ENCODE results near the gene LSM14A. TPM values are rescaled to one million over a fixed set of nuclear protein-coding genes. Genes with fewer than 3 reads are reported as not detected.

LSM14A gene
- total and polyA plus RNA-seq, 4 donors = 12.6 to 133 (median 48.0) TPM

- H3K9me3 ChIP-seq (ENCODE audit: control insufficient read depth in 4 of 4, low read length in 3 of 4) = no peaks in the 10 kb centered on the region
- peaks cover 11 to 71% (median 51%) of the 10 kb centered on the region in 4 donors for H3K36me3 ChIP-seq (ENCODE audit: control insufficient read depth in 4 of 4, insufficient read depth in 3 of 4, low read depth in 1 of 4, low read length in 3 of 4)
- peaks cover 0 to 2% (median 0%) of the 10 kb centered on the region in 4 donors for H3K4me1 ChIP-seq (ENCODE audit: control insufficient read depth in 4 of 4, insufficient read depth in 4 of 4, low read length in 3 of 4)
- H3K27ac ChIP-seq (ENCODE audit: low read depth in 1 of 2, low read length in 2 of 2) = no peak overlapping the region
- no peak overlapping the region for H3K4me3 ChIP-seq (ENCODE audit: low read depth in 1 of 3, low read length in 3 of 3)
- 85% methylated on average over 1 of the region's 1 CpG for WGBS
- TF ChIP-seq SP1 (IDR thresholded peaks at IDR 0.05) = no peak
- TF ChIP-seq HNF4G (IDR thresholded peaks at IDR 0.05) = no peak
- TF ChIP-seq REST (IDR thresholded peaks at IDR 0.05) = no peak
- no peak for TF ChIP-seq TAF1 (conservative IDR thresholded peaks at IDR 0.05)
- TF ChIP-seq RXRA (IDR thresholded peaks at IDR 0.05) = no peak
- no peak overlapping the region for H3K9ac ChIP-seq (ENCODE audit: low read depth in 1 of 2, low read length in 2 of 2)
- DNase-seq (ENCODE audit: low spot score) = no peak
- H3K27me3 ChIP-seq (ENCODE audit: control insufficient read depth in 4 of 4, insufficient read depth in 4 of 4, low read length in 3 of 4) = no peaks in the 10 kb centered on the region
Observed at GRCh38 chr19:34222386-34222785, 50.1 kb downstream of the LSM14A start.

DNA sequence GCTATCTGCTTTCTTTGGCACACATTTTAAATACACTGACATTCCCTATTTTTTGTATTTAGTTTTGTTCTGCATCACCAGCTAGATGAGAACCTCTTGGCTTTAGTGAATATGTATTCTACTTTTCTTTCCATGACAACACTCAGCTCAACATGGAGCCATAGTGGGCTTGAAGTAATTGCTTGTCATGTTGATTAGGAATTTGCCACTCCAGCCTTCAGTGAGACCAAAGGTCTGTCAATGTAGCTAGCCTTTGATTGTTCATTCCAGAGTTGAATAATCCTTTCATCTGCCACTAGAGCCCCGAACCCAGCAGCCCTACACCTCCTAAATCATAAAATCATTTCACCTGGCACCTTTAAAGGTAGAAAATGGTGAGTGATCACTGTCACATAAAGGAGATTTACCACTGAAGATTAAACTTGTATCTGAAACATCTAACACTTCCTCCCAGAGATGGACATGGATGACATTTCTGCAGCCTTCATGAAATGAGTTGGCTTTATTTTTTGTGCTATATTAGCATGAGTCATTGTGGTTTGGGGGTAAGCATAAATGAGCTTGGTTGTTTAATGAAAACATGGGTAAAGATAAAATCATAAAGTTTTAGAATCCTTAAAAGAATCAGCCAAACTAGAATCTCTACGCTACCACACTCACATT is 52.8 kb downstream of the LSM14A start:
- Histone ChIP-seq H3K27me3 (ENCODE audit: control insufficient read depth in 4 of 4, insufficient read depth in 4 of 4, low read length in 3 of 4) (no peaks in the 10 kb centered on the region), H3K27ac (ENCODE audit: low read depth in 1 of 2, low read length in 2 of 2) (no peak overlapping the region), H3K4me1 (ENCODE audit: control insufficient read depth in 4 of 4, insufficient read depth in 4 of 4, low read length in 3 of 4) (peaks cover 0 to 2% (median 0%) of the 10 kb centered on the region in 4 donors), H3K9ac (ENCODE audit: low read depth in 1 of 2, low read length in 2 of 2) (no peak overlapping the region), H3K4me3 (ENCODE audit: low read depth in 1 of 3, low read length in 3 of 3) (no peak overlapping the region), H3K36me3 (ENCODE audit: control insufficient read depth in 4 of 4, insufficient read depth in 3 of 4, low read depth in 1 of 4, low read length in 3 of 4) (peaks cover 14 to 78% (median 67%) of the 10 kb centered on the region in 4 donors), H3K9me3 (ENCODE audit: control insufficient read depth in 4 of 4, low read length in 3 of 4) (no peaks in the 10 kb centered on the region)
- DNase-seq (ENCODE audit: low spot score) = no peak
- TF ChIP-seq TAF1 (conservative IDR thresholded peaks at IDR 0.05) (no peak), EGR1 (IDR thresholded peaks at IDR 0.05; ENCODE audit: low read depth in 2 of 2) (no peak), RXRA (IDR thresholded peaks at IDR 0.05) (no peak), HNF4G (IDR thresholded peaks at IDR 0.05) (no peak), YY1 (IDR thresholded peaks at IDR 0.05) (no peak), REST (IDR thresholded peaks at IDR 0.05) (no peak), JUND (IDR thresholded peaks at IDR 0.05) (no peak), GABPA (IDR thresholded peaks at IDR 0.05 in 1 of 2, conservative IDR thresholded peaks at IDR 0.05 in 1 of 2) (no peak), SP1 (IDR thresholded peaks at IDR 0.05) (no peak), ATF3 (IDR thresholded peaks at IDR 0.05) (no peak), RAD21 (IDR thresholded peaks at IDR 0.05) (no peak), FOXA2 (IDR thresholded peaks at IDR 0.05) (no peak), FOXA1 (IDR thresholded peaks at IDR 0.05) (no peak), HNF4A (conservative IDR thresholded peaks at IDR 0.05) (no peak), ZBTB33 (IDR thresholded peaks at IDR 0.05) (no peak)
- TF ChIP-seq, protein P1, sequence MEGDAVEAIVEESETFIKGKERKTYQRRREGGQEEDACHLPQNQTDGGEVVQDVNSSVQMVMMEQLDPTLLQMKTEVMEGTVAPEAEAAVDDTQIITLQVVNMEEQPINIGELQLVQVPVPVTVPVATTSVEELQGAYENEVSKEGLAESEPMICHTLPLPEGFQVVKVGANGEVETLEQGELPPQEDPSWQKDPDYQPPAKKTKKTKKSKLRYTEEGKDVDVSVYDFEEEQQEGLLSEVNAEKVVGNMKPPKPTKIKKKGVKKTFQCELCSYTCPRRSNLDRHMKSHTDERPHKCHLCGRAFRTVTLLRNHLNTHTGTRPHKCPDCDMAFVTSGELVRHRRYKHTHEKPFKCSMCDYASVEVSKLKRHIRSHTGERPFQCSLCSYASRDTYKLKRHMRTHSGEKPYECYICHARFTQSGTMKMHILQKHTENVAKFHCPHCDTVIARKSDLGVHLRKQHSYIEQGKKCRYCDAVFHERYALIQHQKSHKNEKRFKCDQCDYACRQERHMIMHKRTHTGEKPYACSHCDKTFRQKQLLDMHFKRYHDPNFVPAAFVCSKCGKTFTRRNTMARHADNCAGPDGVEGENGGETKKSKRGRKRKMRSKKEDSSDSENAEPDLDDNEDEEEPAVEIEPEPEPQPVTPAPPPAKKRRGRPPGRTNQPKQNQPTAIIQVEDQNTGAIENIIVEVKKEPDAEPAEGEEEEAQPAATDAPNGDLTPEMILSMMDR (IDR thresholded peaks at IDR 0.05; ENCODE audit: low read depth, low read length, missing input control) = no peak
- TF ChIP-seq, protein P2, sequence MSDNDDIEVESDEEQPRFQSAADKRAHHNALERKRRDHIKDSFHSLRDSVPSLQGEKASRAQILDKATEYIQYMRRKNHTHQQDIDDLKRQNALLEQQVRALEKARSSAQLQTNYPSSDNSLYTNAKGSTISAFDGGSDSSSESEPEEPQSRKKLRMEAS (IDR thresholded peaks at IDR 0.05) = no peak
- WGBS = 90% methylated on average over 2 of the region's 2 CpGs
